A549 (cell line): ENCODE measurements around the gene SLCO4A1. TPM values are rescaled to one million over a fixed set of nuclear protein-coding genes. Genes with fewer than 3 reads are reported as not detected.

Experiments
- ATAC-seq, 2 experiments: fragments of 200-7000 bp in 1 of 2; fragments of >200 bp in 1 of 2; cut with Nextera tagmentation in 1 of 2; cut with Tn5 transposase in 1 of 2; 3 replicates each; pipeline versions ENCODE4 v1.8.0 to v1.9.1; 2018 to 2020; ENCODE audit warnings: mild to moderate bottlenecking in 1 of 2, moderate library complexity in 1 of 2
- CTCF ChIA-PET: fragments of 300-600 bp; sonication (Branson Sonifier 250); formaldehyde crosslinking; extraction: SDS; loops from one replicate; lab custom pipeline; 2021; ENCODE audit warnings: antibody characterized with exemption, inconsistent platforms; lab: Yijun Ruan, JAX
- POLR2A ChIA-PET: fragments of 350-600 bp; formaldehyde crosslinking; extraction: SDS; loops from one replicate; lab custom pipeline; 2021; ENCODE audit warnings: antibody characterized with exemption, inconsistent platforms; lab: Yijun Ruan, JAX
- DNase-seq, 2 experiments: peaks; one replicate each; pipeline versions ENCODE4 v3.0.0 to v3.0.0-alpha.2; 2011 to 2016; ENCODE audit warnings: low read depth in 1 of 2, low spot score in 1 of 2
- FAIRE-seq: peaks from 2 replicates; lab custom pipeline; 2011; peaks lifted over from hg19 to GRCh38; lab: Jason Lieb, UNC
- H3K27ac ChIP-seq, 2 experiments: fragments of >200 bp; sonication (Bioruptor Twin); formaldehyde crosslinking; 3 replicates each; pipeline ENCODE4 v1.5.1; 2016 to 2017
- H3K4me1 ChIP-seq: fragments of >200 bp; sonication (Bioruptor Twin); formaldehyde crosslinking; 3 replicates; pipeline ENCODE4 v1.6.1; 2016
- H3K4me2 ChIP-seq: fragments of >200 bp; sonication (Bioruptor Twin); formaldehyde crosslinking; 3 replicates; pipeline ENCODE4 v1.6.1; 2016
- H3K4me3 ChIP-seq: fragments of >200 bp; sonication (Bioruptor Twin); formaldehyde crosslinking; 3 replicates; pipeline ENCODE4 v1.5.1; 2016
- H3K9me3 ChIP-seq: fragments of >200 bp; sonication (Bioruptor Twin); formaldehyde crosslinking; 3 replicates; pipeline ENCODE4 v1.6.1; 2016
- BHLHE40 ChIP-seq: IDR thresholded peaks from 2 replicates; pipeline ENCODE4 v1.6.1; 2012; ENCODE audit warnings: low read depth, low read length, inconsistent platforms
- E2F6 ChIP-seq: IDR thresholded peaks from 2 replicates; pipeline ENCODE4 v1.6.1; 2012; ENCODE audit warnings: low read depth, borderline replicate concordance
- FOSB ChIP-seq: fragments of 250-450 bp; sonication (Bioruptor Pico); IDR thresholded peaks from 2 replicates; pipeline ENCODE4 v1.5.0; 2020; ENCODE audit warnings: mild to moderate bottlenecking, moderate library complexity
- FOXS1 ChIP-seq: fragments of 250-450 bp; sonication (Bioruptor Pico); IDR thresholded peaks from 2 replicates; pipeline ENCODE4 v1.5.0; 2020; ENCODE audit warnings: mild to moderate bottlenecking, moderate library complexity
- HDAC2 ChIP-seq: fragments of 200-600 bp; sonication (generic); IDR thresholded peaks from 2 replicates; pipeline ENCODE4 v1.6.1; 2016
- HES2 ChIP-seq: fragments of >200 bp; sonication (Bioruptor Twin); formaldehyde crosslinking; IDR thresholded peaks from 2 replicates; pipeline ENCODE4 v1.6.1; 2016
- HEYL ChIP-seq: fragments of 250-450 bp; sonication (Bioruptor Pico); IDR thresholded peaks from 2 replicates; pipeline ENCODE4 v1.8.0; 2021; ENCODE audit warnings: mild to moderate bottlenecking, moderate library complexity
- HMGXB4 ChIP-seq: fragments of 250-450 bp; sonication (Bioruptor Pico); IDR thresholded peaks from 2 replicates; pipeline ENCODE4 v1.5.0; 2021; ENCODE audit warnings: mild to moderate bottlenecking, moderate library complexity, borderline replicate concordance
- HOXB13 ChIP-seq: fragments of 250-450 bp; sonication (Bioruptor Pico); IDR thresholded peaks from 2 replicates; pipeline ENCODE4 v1.5.0; 2020; ENCODE audit warnings: low read depth, mild to moderate bottlenecking, moderate library complexity
- JUN ChIP-seq, 2 experiments: fragments of >200 bp; sonication (Bioruptor Twin); formaldehyde crosslinking; IDR thresholded peaks; 2 replicates in 1 of 2; 3 replicates in 1 of 2; pipeline ENCODE4 v1.6.1; 2016 to 2017
- JUNB ChIP-seq: fragments of >200 bp; sonication (Bioruptor Twin); formaldehyde crosslinking; IDR thresholded peaks from 2 replicates; pipeline ENCODE4 v1.6.1; 2016
- KDM5A ChIP-seq: fragments of 200-600 bp; sonication (generic); IDR thresholded peaks from 2 replicates; pipeline ENCODE4 v1.6.1; 2016; ENCODE audit warnings: antibody characterized with exemption, mild to moderate bottlenecking
- MAFK ChIP-seq: fragments of 450-650 bp; IDR thresholded peaks from 2 replicates; pipeline ENCODE4 v1.6.1; 2014; ENCODE audit not compliant: partially characterized antibody
- MAX ChIP-seq: IDR thresholded peaks from 2 replicates; pipeline ENCODE4 v1.6.1; 2012
- MAZ ChIP-seq: fragments of 150-350 bp; IDR thresholded peaks from 2 replicates; pipeline ENCODE4 v1.6.1; 2014; ENCODE audit warnings: antibody characterized with exemption, low read depth, low read length, borderline replicate concordance
- MYC ChIP-seq: IDR thresholded peaks from 2 replicates; pipeline ENCODE4 v1.6.1; 2012; ENCODE audit warnings: mild to moderate bottlenecking, inconsistent platforms, low read length, improper control_type of control experiment, borderline replicate concordance
- NFE2L2 ChIP-seq: fragments of 150-350 bp; conservative IDR thresholded peaks from 2 replicates; pipeline ENCODE4 v1.6.1; 2014; ENCODE audit warnings: low read length
- PHF8 ChIP-seq: fragments of 200-600 bp; sonication (generic); IDR thresholded peaks from 2 replicates; pipeline ENCODE4 v1.6.1; 2016; ENCODE audit warnings: low read depth, mild to moderate bottlenecking, antibody characterized with exemption, moderate library complexity, borderline replicate concordance
- RCOR1 ChIP-seq: fragments of 150-350 bp; IDR thresholded peaks from 2 replicates; pipeline ENCODE4 v1.6.1; 2014; ENCODE audit warnings: antibody characterized with exemption, low read length, low read depth
- REST ChIP-seq: fragments of 200-600 bp; sonication (generic); IDR thresholded peaks from 2 replicates; pipeline ENCODE4 v1.6.1; 2016; ENCODE audit warnings: antibody characterized with exemption, mild to moderate bottlenecking, moderate library complexity
- SMC3 ChIP-seq: fragments of >200 bp; sonication (Bioruptor Twin); formaldehyde crosslinking; IDR thresholded peaks from 3 replicates; pipeline ENCODE4 v1.6.1; 2018; ENCODE audit warnings: inconsistent platforms
- SREBF2 ChIP-seq: fragments of 450-650 bp; IDR thresholded peaks from 2 replicates; pipeline ENCODE4 v1.6.1; 2014; ENCODE audit warnings: mild to moderate bottlenecking, moderate library complexity
- TFCP2L1 ChIP-seq: fragments of 250-450 bp; sonication (Bioruptor Pico); IDR thresholded peaks from 2 replicates; pipeline ENCODE4 v1.5.0; 2021; ENCODE audit warnings: mild to moderate bottlenecking
- TP53 ChIP-seq: fragments of 250-450 bp; sonication (Bioruptor Pico); IDR thresholded peaks from 2 replicates; pipeline ENCODE4 v1.5.0; 2021; ENCODE audit warnings: mild to moderate bottlenecking, moderate library complexity
- USF2 ChIP-seq: fragments of 450-650 bp; IDR thresholded peaks from 2 replicates; pipeline ENCODE4 v1.6.1; 2014; ENCODE audit warnings: antibody characterized with exemption
- ZC3H11A ChIP-seq: fragments of 450-650 bp; IDR thresholded peaks from 2 replicates; pipeline ENCODE4 v1.6.1; 2014; ENCODE audit warnings: antibody characterized with exemption, mild to moderate bottlenecking
- ZNF302 ChIP-seq: fragments of 250-450 bp; sonication (Bioruptor Pico); IDR thresholded peaks from 2 replicates; pipeline ENCODE4 v1.9.0; 2021; ENCODE audit warnings: inconsistent platforms, mild to moderate bottlenecking, moderate library complexity
- WGBS: methylation state at CpG from one replicate; pipeline ENCODE4 v1.1.6; 2017; ENCODE audit errors: missing lambda C conversion rate; 5-methylcytosine and 5-hydroxymethylcytosine counted together
- polyA plus RNA-seq, 4 experiments: library from polyadenylated mRNA; depleted of rRNA in 3 of 4; stranded (reverse); fragments of >200 nt; fragmentation: RNase III in 1 of 4; extraction: RNeasy Plus Mini Kit Qiagen cat#74134 plus additional on column Dnase treatment in 1 of 4; gene quantifications; 2 replicates in 3 of 4; 3 replicates in 1 of 4; pipeline ENCODE4 v1.2.3, GENCODE V29; 2011 to 2017

SLCO4A1 gene
- polyA plus RNA-seq, 2 of the 4 experiments (the other 2 are of a cell fraction) = 1.3 to 11.2 TPM

- Histone ChIP-seq H3K4me1 (no peaks in the 10 kb centered on the region), H3K4me2 (no peak overlapping the region), H3K27ac (no peak overlapping the region), H3K9me3 (peaks cover 7% of the 10 kb centered on the region; the same call in 1 of the 3 replicates), H3K4me3 (no peak overlapping the region)
- no peak for TF ChIP-seq FOXS1 (CRISPR knock-in tag)
- no peak for TF ChIP-seq FOSB (CRISPR knock-in tag)
- no peak for TF ChIP-seq TFCP2L1
- TF ChIP-seq USF2 = no peak
- no peak for TF ChIP-seq SREBF2
- no peak for TF ChIP-seq KDM5A
- no peak for TF ChIP-seq MAZ
- TF ChIP-seq JUN (IDR thresholded peaks at IDR 0.05) = no peak
- TF ChIP-seq HOXB13 (CRISPR knock-in tag) = no peak
- no peak for TF ChIP-seq HMGXB4
- no peak for TF ChIP-seq SMC3
- no peak for TF ChIP-seq PHF8
- TF ChIP-seq JUNB = no peak
- no peak for TF ChIP-seq E2F6
- TF ChIP-seq HES2 = no peak
- no peak for TF ChIP-seq MAX
- TF ChIP-seq REST = no peak
- FAIRE-seq (no peak), ATAC-seq (no peak), DNase-seq (no peak)
- POLR2A ChIA-PET = no interaction called here
- CTCF ChIA-PET = interaction anchor here (1.9 to 6.1 kb wide), 2 partner anchors 10 to 92 kb away, joined by 5 to 37 read pairs; no protein-coding TSS in a partner anchor
- 70% methylated on average over 19 of the region's 21 CpGs for whole genome bisulfite sequencing
These were observed 34.7 kb upstream of the SLCO4A1 start for GRCh38 chr20:62607366-62608217.

- ATAC-seq = no peak
- no peak for TF ChIP-seq ZNF302
- TF ChIP-seq MYC = no peak
- no peak for TF ChIP-seq MAFK
- TF ChIP-seq ZC3H11A = no peak
- no peak for TF ChIP-seq HDAC2
- TF ChIP-seq TP53 (CRISPR knock-in tag) = no peak
- no peak for TF ChIP-seq KDM5A
- no peak for TF ChIP-seq TFCP2L1
- no peak for TF ChIP-seq RCOR1
- no peak for TF ChIP-seq BHLHE40
- no peak for TF ChIP-seq NFE2L2
- TF ChIP-seq HEYL = no peak
These were observed 34.1 kb upstream of the SLCO4A1 start for GRCh38 chr20:62608218-62608565.

More at GRCh38 chr20:62608218-62608565, 34.1 kb upstream of the SLCO4A1 start:
- no peak overlapping the region for H3K4me2 ChIP-seq
- FAIRE-seq (no peak), DNase-seq (no peak)
- no peaks in the 10 kb centered on the region for H3K4me1 ChIP-seq
- CTCF ChIA-PET = interaction anchor here (6.1 kb wide), 1 partner anchor 9 kb away, joined by 37 read pairs; no protein-coding TSS in a partner anchor
- POLR2A ChIA-PET = no interaction called here
- 78% methylated on average over 14 of the region's 14 CpGs for WGBS
- H3K9me3 ChIP-seq = peaks cover 7% of the 10 kb centered on the region; the same call in 1 of the 3 replicates
- H3K27ac ChIP-seq = no peak overlapping the region
- no peak overlapping the region for H3K4me3 ChIP-seq
